Measurements from ENCODE around the gene R3HDM2.

DNA sequence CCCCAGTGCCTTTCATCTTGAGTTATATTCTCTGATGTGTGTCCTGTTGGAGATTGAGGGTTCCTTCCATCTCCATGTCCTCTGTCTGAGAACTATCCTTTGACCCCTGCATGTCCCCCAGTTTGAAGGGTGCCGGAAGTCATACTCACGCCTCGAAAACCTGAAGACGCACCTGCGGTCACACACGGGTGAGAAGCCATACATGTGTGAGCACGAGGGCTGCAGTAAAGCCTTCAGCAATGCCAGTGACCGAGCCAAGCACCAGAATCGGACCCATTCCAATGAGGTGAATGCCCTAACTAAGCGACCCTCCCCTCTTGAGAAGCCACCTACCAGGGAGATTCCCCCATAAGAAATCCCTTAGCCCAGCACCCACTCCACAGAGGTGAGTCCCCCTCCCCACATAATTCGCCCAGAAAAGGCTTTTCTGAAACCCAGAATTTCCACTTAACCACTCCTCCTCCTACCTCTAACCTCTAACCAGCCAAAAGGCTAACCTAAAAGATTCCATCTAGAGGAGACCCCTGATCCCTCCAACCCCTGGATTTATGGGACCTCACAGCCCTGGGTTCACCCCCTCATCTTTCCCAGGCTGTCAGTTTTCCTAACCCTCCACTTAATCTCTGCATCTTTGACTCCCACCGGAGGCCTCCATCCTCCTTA is 36.5 kb upstream of the R3HDM2 start:
- no peak for TF ChIP-seq MXI1 (IDR thresholded peaks at IDR 0.05; ENCODE audit: borderline replicate concordance, low read depth, low read length)
- TF ChIP-seq ZNF777 (CRISPR knock-in tag; IDR thresholded peaks at IDR 0.05): no peak
